GM23338 (cell line): ENCODE measurements around the gene CDK16.

Experiments
- CREB1 ChIP-seq: fragments of 250-450 bp; sonication (Bioruptor Pico); IDR thresholded peaks from 2 replicates; pipeline ENCODE4 v1.5.0; 2020; ENCODE audit warnings: low read depth, mild to moderate bottlenecking, moderate library complexity
- EZH2 ChIP-seq: fragments of 200-600 bp; sonication (generic); IDR thresholded peaks from one replicate; pipeline ENCODE4 v1.8.0; 2017; ENCODE audit warnings: antibody characterized with exemption, mild to moderate bottlenecking, low read depth; ENCODE audit not compliant: unreplicated experiment
- EZH2phosphoT487 ChIP-seq: fragments of 200-600 bp; sonication (generic); IDR thresholded peaks from one replicate; pipeline ENCODE4 v1.8.1; 2018; ENCODE audit warnings: antibody characterized with exemption; ENCODE audit not compliant: unreplicated experiment
- TF ChIP-seq, protein P1 (sequence below), 2 experiments: fragments of 200-600 bp in 1 of 2; sonication (generic) in 1 of 2; conservative IDR thresholded peaks; 2 replicates each; pipeline versions ENCODE4 v1.5.1 to v1.6.1; 2016 to 2017; ENCODE audit warnings: antibody characterized with exemption in 2 of 2, low read depth in 2 of 2, mild to moderate bottlenecking in 2 of 2, moderate library complexity in 1 of 2

DNA sequence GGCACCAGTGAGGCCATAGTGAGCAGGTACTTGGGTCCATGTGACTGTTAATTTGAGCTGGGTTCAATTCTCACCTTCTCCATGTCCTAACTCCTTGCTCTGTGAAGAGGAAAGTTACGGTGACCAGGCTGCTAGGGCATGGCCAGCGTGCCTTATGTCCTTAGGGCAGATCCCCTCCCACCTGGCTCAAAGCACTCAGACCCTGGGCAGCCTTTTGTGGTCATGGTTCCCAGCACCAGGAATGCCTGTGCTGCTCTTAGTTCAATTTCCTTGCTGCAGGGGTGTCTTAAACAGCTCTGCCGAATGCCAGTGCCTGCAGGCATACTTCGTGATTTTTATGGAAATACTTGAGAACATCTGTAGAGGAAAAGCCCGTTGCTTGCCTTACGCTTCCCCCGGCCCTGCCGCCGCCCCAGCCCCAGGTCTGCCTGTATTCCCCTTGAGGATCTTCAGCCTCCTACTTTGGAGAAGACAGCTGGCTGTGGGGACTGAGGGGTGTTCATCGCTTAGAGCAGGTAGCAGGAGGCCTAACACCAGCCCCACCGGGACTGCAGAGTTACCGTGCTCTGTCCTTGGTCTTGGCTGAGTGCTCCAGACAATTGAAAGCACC is 3.1 kb upstream of the CDK16 start:
- TF ChIP-seq, protein P1, sequence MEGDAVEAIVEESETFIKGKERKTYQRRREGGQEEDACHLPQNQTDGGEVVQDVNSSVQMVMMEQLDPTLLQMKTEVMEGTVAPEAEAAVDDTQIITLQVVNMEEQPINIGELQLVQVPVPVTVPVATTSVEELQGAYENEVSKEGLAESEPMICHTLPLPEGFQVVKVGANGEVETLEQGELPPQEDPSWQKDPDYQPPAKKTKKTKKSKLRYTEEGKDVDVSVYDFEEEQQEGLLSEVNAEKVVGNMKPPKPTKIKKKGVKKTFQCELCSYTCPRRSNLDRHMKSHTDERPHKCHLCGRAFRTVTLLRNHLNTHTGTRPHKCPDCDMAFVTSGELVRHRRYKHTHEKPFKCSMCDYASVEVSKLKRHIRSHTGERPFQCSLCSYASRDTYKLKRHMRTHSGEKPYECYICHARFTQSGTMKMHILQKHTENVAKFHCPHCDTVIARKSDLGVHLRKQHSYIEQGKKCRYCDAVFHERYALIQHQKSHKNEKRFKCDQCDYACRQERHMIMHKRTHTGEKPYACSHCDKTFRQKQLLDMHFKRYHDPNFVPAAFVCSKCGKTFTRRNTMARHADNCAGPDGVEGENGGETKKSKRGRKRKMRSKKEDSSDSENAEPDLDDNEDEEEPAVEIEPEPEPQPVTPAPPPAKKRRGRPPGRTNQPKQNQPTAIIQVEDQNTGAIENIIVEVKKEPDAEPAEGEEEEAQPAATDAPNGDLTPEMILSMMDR (conservative IDR thresholded peaks at IDR 0.05; ENCODE audit: low read depth in 2 of 2) = no peak
- TF ChIP-seq CREB1 (CRISPR knock-in tag) (no peak), EZH2phosphoT487 (no peak), EZH2 (no peak)
